HepG2 (cell line): ENCODE results near the gene FAM222B. TPM values are rescaled to one million over a fixed set of nuclear protein-coding genes. Genes with fewer than 3 reads are reported as not detected.
A peak's percentile ranks its signal among the peaks of the same experiment; 100 is the strongest.

Experiments used
- KAT8 ChIP-seq: IDR thresholded peaks from 2 replicates; pipeline ENCODE4 v1.6.1; 2016; ENCODE audit warnings: missing genetic modification reagents, missing compliant biosample characterization
- MEIS1 ChIP-seq: sonication (generic); formaldehyde crosslinking; IDR thresholded peaks from 2 replicates; pipeline ENCODE4 v1.9.0; 2021; ENCODE audit warnings: mild to moderate bottlenecking, missing genetic modification reagents, moderate library complexity, borderline replicate concordance
- NFKB2 ChIP-seq: sonication (generic); formaldehyde crosslinking; IDR thresholded peaks from 2 replicates; pipeline ENCODE4 v1.4.0; 2020; ENCODE audit warnings: missing genetic modification reagents, borderline replicate concordance
- NFYB ChIP-seq: sonication (generic); formaldehyde crosslinking; IDR thresholded peaks from 2 replicates; pipeline ENCODE4 v1.4.0; 2020; ENCODE audit warnings: missing genetic modification reagents
- SALL1 ChIP-seq: sonication (generic); formaldehyde crosslinking; IDR thresholded peaks from 2 replicates; pipeline ENCODE4 v1.8.0; 2022; ENCODE audit warnings: mild to moderate bottlenecking, missing genetic modification reagents
- TBP ChIP-seq: sonication (generic); formaldehyde crosslinking; IDR thresholded peaks from 2 replicates; pipeline ENCODE4 v1.5.0; 2020; ENCODE audit warnings: missing genetic modification reagents
- THAP9 ChIP-seq: sonication (generic); formaldehyde crosslinking; IDR thresholded peaks from 2 replicates; pipeline ENCODE4; 2020; ENCODE audit warnings: missing genetic modification reagents, mild to moderate bottlenecking, borderline replicate concordance
- TOPORS ChIP-seq: sonication (generic); formaldehyde crosslinking; IDR thresholded peaks from 2 replicates; pipeline ENCODE4 v1.8.0; 2023; ENCODE audit warnings: mild to moderate bottlenecking, missing genetic modification reagents
- ZNF18 ChIP-seq: sonication (generic); formaldehyde crosslinking; IDR thresholded peaks from 2 replicates; pipeline ENCODE4 v1.8.0; 2022; ENCODE audit warnings: mild to moderate bottlenecking, missing genetic modification reagents; ENCODE audit not compliant: insufficient replicate concordance
- ZNF260 ChIP-seq: sonication (generic); formaldehyde crosslinking; IDR thresholded peaks from 2 replicates; pipeline ENCODE4 v1.4.0; 2020; ENCODE audit warnings: missing genetic modification reagents, low read depth, mild to moderate bottlenecking, borderline replicate concordance
- ZNF281 ChIP-seq: sonication (generic); formaldehyde crosslinking; IDR thresholded peaks from 2 replicates; pipeline ENCODE4 v1.4.0; 2020; ENCODE audit warnings: missing genetic modification reagents, borderline replicate concordance
- ZNF691 ChIP-seq: sonication (generic); formaldehyde crosslinking; IDR thresholded peaks from 2 replicates; pipeline ENCODE4 v1.4.0; 2020; ENCODE audit warnings: missing genetic modification reagents, low read depth, mild to moderate bottlenecking, borderline replicate concordance
- polyA plus RNA-seq, 8 experiments: library from polyadenylated mRNA; depleted of rRNA in 3 of 8; stranded (reverse) in 7 of 8; unstranded in 1 of 8; fragments of >200 nt; fragmentation: Illumina TruSeq in 4 of 8; extraction: Trizol in 4 of 8; gene quantifications; 2 replicates each; pipeline versions ENCODE4 v1.2.1 to v1.2.3, GENCODE V29; 2011 to 2016; ENCODE audit warnings: low read depth in 4 of 8, missing spikeins in 1 of 8, mixed read lengths in 1 of 8; ENCODE audit not compliant: insufficient read depth in 1 of 8
- total RNA-seq, 5 experiments: library from RNA; depleted of rRNA; stranded (reverse); fragments of >200 nt; fragmentation: Illumina TruSeq; extraction: Trizol; gene quantifications; 2 replicates each; pipeline ENCODE4 v1.2.3, GENCODE V29; 2016; ENCODE audit warnings: low read depth in 1 of 5
- TF ChIP-seq, protein P1 (sequence below): sonication (generic); formaldehyde crosslinking; IDR thresholded peaks from 2 replicates; pipeline ENCODE4 v1.8.0; 2022; ENCODE audit warnings: missing genetic modification reagents, mild to moderate bottlenecking, moderate library complexity, borderline replicate concordance
- TF ChIP-seq, protein P2 (sequence below): sonication (generic); formaldehyde crosslinking; conservative IDR thresholded peaks from 2 replicates; pipeline ENCODE4 v1.8.0; 2022; ENCODE audit warnings: mild to moderate bottlenecking, moderate library complexity, missing genetic modification reagents

Gene FAM222B
- total and polyA plus RNA-seq, 2 of the 13 experiments (the other 11 are each of a cell fraction or from before 2014, with no cell fraction given), result 3.5 to 7.3 TPM

DNA sequence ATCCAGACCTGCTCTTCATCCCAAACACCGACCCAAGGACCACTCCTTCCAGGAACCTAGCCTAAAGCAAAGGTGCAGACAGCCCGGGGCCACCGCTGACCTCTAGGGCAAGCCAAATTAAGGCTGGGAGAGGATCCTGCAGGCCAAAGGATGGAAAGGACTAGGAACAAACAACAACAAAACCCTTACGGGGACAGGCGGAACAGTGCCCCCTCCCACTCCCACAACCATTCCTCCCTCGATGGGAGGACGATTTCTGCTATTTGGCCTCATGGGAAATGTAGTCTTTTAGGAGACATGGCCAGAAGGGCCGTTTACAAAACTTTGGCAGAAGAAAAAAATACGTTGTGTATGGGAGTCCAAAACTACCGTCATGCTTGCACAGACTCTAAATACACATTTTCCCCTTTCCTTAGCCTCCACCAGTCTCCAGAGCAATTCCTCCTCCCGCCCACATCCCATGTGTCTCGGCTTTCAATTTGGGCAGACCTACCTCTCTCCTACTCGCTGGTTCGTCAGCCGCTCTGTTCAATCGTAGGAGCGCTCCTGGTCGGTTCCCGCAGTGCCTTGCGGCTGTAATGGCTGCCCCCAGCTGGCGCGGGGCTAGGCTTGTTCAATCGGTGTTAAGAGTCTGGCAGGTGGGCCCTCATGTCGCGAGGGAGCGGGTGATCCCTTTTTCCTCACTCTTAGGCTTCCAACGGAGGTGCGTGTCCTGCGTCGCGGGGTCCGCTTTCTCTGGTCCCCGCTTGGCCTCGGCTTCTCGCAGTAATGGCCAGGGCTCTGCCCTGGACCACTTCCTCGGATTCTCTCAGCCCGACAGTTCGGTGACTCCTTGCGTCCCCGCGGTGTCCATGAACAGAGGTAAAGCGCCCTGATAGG is 12.1 kb upstream of the FAM222B start, which contains the start of gene ERAL1 (continued):
- TF ChIP-seq ZNF18 (CRISPR knock-in tag) (no peak), ZNF281 (no peak), TOPORS (no peak), ZNF691 (CRISPR knock-in tag) (no peak; the same call in 1 of the 2 replicates), MEIS1 (CRISPR knock-in tag) (no peak), KAT8 (peak; percentile 97), NFYB (CRISPR knock-in tag) (peak; percentile 83), NFKB2 (CRISPR knock-in tag) (peak; percentile 86), TBP (CRISPR knock-in tag) (no peak), ZNF260 (CRISPR knock-in tag) (no peak), THAP9 (CRISPR knock-in tag) (peak; percentile 97), SALL1 (CRISPR knock-in tag) (peak; percentile 70)
- TF ChIP-seq, protein P1, sequence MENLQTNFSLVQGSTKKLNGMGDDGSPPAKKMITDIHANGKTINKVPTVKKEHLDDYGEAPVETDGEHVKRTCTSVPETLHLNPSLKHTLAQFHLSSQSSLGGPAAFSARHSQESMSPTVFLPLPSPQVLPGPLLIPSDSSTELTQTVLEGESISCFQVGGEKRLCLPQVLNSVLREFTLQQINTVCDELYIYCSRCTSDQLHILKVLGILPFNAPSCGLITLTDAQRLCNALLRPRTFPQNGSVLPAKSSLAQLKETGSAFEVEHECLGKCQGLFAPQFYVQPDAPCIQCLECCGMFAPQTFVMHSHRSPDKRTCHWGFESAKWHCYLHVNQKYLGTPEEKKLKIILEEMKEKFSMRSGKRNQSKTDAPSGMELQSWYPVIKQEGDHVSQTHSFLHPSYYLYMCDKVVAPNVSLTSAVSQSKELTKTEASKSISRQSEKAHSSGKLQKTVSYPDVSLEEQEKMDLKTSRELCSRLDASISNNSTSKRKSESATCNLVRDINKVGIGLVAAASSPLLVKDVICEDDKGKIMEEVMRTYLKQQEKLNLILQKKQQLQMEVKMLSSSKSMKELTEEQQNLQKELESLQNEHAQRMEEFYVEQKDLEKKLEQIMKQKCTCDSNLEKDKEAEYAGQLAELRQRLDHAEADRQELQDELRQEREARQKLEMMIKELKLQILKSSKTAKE (CRISPR knock-in tag), result no peak
- TF ChIP-seq, protein P2, sequence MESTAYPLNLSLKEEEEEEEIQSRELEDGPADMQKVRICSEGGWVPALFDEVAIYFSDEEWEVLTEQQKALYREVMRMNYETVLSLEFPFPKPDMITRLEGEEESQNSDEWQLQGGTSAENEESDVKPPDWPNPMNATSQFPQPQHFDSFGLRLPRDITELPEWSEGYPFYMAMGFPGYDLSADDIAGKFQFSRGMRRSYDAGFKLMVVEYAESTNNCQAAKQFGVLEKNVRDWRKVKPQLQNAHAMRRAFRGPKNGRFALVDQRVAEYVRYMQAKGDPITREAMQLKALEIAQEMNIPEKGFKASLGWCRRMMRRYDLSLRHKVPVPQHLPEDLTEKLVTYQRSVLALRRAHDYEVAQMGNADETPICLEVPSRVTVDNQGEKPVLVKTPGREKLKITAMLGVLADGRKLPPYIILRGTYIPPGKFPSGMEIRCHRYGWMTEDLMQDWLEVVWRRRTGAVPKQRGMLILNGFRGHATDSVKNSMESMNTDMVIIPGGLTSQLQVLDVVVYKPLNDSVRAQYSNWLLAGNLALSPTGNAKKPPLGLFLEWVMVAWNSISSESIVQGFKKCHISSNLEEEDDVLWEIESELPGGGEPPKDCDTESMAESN (CRISPR knock-in tag), result peak; percentile 54
